AG04449 (cell line): ENCODE measurements around the gene TMEM129.

Experiments
- CTCF ChIA-PET: fragments of 350-600 bp; formaldehyde crosslinking; extraction: SDS; loops from one replicate; lab custom pipeline; 2021; ENCODE audit warnings: antibody characterized with exemption; lab: Yijun Ruan, JAX
- POLR2A ChIA-PET: fragments of 400-600, 350-600 bp; formaldehyde crosslinking; extraction: SDS; loops from one replicate; lab custom pipeline; 2020; ENCODE audit warnings: antibody characterized with exemption, inconsistent platforms; lab: Yijun Ruan, JAX
- DNase-seq: peaks from one replicate; pipeline ENCODE4 v3.0.0-alpha.2; 2010; ENCODE audit warnings: low read depth, low spot score
- H3K4me3 ChIP-seq: 2 replicates; pipeline ENCODE4 v1.5.1; 2011; ENCODE audit warnings: low read depth, mild to moderate bottlenecking, control low read depth, low read length
- TF ChIP-seq, protein P1 (sequence below): IDR thresholded peaks from one replicate; pipeline ENCODE4 v1.5.1; 2011; ENCODE audit warnings: mild to moderate bottlenecking, moderate library complexity, low read length, control low read depth, inconsistent platforms; ENCODE audit not compliant: insufficient read depth; ENCODE audit errors: missing control alignments

Gene TMEM129

DNA sequence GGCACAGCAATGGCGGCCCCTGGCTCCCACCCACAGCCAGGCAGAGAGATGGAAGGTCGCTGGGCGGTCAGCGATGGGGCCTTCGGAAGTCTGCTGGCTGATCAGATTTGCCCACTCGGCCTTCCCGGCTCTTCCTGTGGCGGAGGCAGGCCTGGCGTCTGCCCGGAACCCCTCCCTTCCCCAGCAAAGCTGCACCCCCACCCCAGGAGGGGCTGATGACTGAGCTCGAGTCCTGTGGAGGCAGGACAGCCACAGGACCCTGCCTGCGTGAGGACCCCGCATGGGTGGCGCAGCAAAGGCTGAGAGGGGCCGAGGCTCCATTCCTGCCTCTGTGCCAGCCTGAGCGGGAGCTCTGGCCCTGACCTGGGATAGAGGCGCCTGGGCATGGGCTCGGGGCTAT, 35.0 kb upstream of the TMEM129 start:
- TF ChIP-seq, protein P1, sequence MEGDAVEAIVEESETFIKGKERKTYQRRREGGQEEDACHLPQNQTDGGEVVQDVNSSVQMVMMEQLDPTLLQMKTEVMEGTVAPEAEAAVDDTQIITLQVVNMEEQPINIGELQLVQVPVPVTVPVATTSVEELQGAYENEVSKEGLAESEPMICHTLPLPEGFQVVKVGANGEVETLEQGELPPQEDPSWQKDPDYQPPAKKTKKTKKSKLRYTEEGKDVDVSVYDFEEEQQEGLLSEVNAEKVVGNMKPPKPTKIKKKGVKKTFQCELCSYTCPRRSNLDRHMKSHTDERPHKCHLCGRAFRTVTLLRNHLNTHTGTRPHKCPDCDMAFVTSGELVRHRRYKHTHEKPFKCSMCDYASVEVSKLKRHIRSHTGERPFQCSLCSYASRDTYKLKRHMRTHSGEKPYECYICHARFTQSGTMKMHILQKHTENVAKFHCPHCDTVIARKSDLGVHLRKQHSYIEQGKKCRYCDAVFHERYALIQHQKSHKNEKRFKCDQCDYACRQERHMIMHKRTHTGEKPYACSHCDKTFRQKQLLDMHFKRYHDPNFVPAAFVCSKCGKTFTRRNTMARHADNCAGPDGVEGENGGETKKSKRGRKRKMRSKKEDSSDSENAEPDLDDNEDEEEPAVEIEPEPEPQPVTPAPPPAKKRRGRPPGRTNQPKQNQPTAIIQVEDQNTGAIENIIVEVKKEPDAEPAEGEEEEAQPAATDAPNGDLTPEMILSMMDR, result no peak
- ChIA-PET CTCF (interaction anchor here (0.7 to 4.5 kb wide), 4 partner anchors 8 to 151 kb away, joined by 3 to 20 read pairs (median 6); no protein-coding TSS in a partner anchor), POLR2A (no interaction called here)
- DNase-seq, result no peak
- H3K4me3 ChIP-seq, result no peak overlapping the region

GRCh38 chr4:1755297-1755696, 34.2 kb upstream of the TMEM129 start:
- CTCF ChIA-PET, result interaction anchor here (0.9 to 2.3 kb wide), 4 partner anchors 15 to 152 kb away, joined by 3 to 8 read pairs (median 5); no protein-coding TSS in a partner anchor
- POLR2A ChIA-PET, result no interaction called here
- DNase-seq, result no peak
- no peak overlapping the region for H3K4me3 ChIP-seq
- TF ChIP-seq, protein P1, result no peak

DNA sequence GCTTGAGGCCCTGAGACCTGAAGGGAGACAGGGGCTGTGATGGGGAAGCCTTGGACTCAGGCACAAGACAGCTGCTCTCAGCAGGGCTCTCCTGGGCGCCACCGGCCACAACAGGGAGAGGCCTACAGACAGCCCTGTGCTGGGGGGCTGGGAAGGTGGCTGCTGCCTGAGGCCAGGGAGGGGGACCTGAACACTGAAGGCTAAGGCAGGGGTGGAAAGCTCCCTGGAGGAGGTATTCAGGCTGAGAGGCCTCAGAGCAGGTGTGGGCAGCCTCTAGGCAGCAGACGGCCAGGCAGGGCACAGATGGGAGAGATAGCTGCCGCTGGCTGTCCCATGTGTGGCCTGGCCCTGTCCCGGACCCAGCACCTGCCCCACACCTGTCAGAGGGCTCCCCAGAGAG, 33.2 kb upstream of the TMEM129 start:
- CTCF ChIA-PET, result interaction anchor here (0.7 to 1.9 kb wide), 6 partner anchors 10 to 156 kb away, joined by 4 to 8 read pairs (median 4); no protein-coding TSS in a partner anchor
- no peak for DNase-seq
- TF ChIP-seq, protein P1, result no peak

DNA sequence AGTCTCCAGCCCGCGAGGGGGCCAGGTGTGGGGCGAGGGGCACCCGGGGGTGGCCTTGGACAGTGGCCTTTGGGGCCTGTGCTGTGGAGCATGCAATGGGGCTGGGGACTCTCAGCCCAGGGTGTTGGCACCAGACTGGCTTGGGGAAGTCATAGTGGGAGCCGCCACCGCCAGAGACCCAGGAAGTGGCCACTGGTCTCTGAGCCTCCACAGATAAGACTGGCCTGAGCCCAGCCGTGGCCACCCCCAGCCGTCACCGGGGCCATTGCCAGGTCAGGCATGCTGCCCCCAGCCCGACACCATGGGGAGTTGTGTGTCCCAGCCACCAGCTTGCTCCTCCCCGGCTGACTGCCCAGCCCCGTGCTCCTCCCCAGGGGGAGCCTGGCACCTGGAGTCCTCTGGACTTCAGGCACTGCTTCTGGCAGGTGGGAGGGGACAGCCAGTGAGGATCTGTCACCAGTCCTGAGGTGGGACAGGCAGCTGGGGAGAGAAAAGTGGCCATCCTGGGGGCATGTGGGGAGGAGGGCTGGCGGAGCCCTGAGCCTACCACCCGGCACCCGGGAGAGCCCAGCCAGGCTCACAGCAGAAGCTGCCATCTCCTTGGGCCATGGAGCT, 32.7 kb upstream of the TMEM129 start:
- H3K4me3 ChIP-seq, result no peak overlapping the region
- TF ChIP-seq, protein P1, result no peak
- DNase-seq, result no peak
- ChIA-PET POLR2A (no interaction called here), CTCF (interaction anchor here (0.7 to 1.9 kb wide), 5 partner anchors 10 to 157 kb away, joined by 4 to 8 read pairs (median 4); no protein-coding TSS in a partner anchor)

More for the DNA sequence above, 33.2 kb upstream of the TMEM129 start:
- H3K4me3 ChIP-seq, result no peak overlapping the region
- POLR2A ChIA-PET, result no interaction called here

- TF ChIP-seq, protein P1, result no peak
- CTCF ChIA-PET, result interaction anchor here (1.1 to 2.3 kb wide), 3 partner anchors 9 to 56 kb away, joined by 3 to 17 read pairs (median 3); no protein-coding TSS in a partner anchor
These were observed 32.2 kb upstream of the TMEM129 start for GRCh38 chr4:1753294-1753696.

GRCh38 chr4:1752284-1753041, 31.3 kb upstream of the TMEM129 start:
- ChIA-PET CTCF (interaction anchor here (0.9 to 2.3 kb wide), 10 partner anchors 10 to 158 kb away, joined by 3 to 17 read pairs (median 4); no protein-coding TSS in a partner anchor), POLR2A (no interaction called here)
- H3K4me3 ChIP-seq, result no peak overlapping the region
- no peak for DNase-seq
- TF ChIP-seq, protein P1, result no peak

More at GRCh38 chr4:1753294-1753696, 32.2 kb upstream of the TMEM129 start:
- H3K4me3 ChIP-seq, result no peak overlapping the region
- DNase-seq, result no peak
- POLR2A ChIA-PET, result no interaction called here
